Smooth muscle cell (in vitro differentiated cells): ENCODE measurements around the gene CCDC78. TPM values are rescaled to one million over a fixed set of nuclear protein-coding genes. Genes with fewer than 3 reads are reported as not detected.

Experiments used
- DNase-seq: peaks from one replicate; lab custom pipeline; 2025; ENCODE audit not compliant: unreplicated experiment; lab: John Stamatoyannopoulos, UW
- H2AFZ ChIP-seq: fragments of 200-600 bp; sonication (generic); 2 replicates; pipeline ENCODE4 v1.6.0; 2016; ENCODE audit warnings: antibody characterized with exemption, low read depth, mild to moderate bottlenecking
- H3F3A ChIP-seq: fragments of 200-600 bp; sonication (generic); 2 replicates; pipeline ENCODE4 v1.6.0; 2017; ENCODE audit warnings: antibody characterized with exemption, low read depth
- H3K27ac ChIP-seq: fragments of 200-600 bp; sonication (generic); 2 replicates; pipeline ENCODE4 v1.5.1; 2016; ENCODE audit warnings: low read depth, mild to moderate bottlenecking
- H3K27me3 ChIP-seq: fragments of 200-600 bp; sonication (generic); 2 replicates; pipeline ENCODE4 v1.6.1; 2016; ENCODE audit warnings: low read depth, mild to moderate bottlenecking
- H3K36me3 ChIP-seq: fragments of 200-600 bp; sonication (generic); 2 replicates; pipeline ENCODE4 v1.5.1; 2016; ENCODE audit warnings: low read depth
- H3K4me1 ChIP-seq: fragments of 200-600 bp; sonication (generic); 2 replicates; pipeline ENCODE4 v1.5.1; 2016; ENCODE audit warnings: low read depth
- H3K4me2 ChIP-seq: fragments of 200-600 bp; sonication (generic); 2 replicates; pipeline ENCODE4 v1.6.0; 2016; ENCODE audit warnings: mild to moderate bottlenecking
- H3K4me3 ChIP-seq: fragments of 200-600 bp; sonication (generic); 2 replicates; pipeline ENCODE4 v1.5.1; 2016; ENCODE audit warnings: mild to moderate bottlenecking
- H3K79me2 ChIP-seq: fragments of 200-600 bp; sonication (generic); 2 replicates; pipeline ENCODE4 v1.6.0; 2016; ENCODE audit warnings: low read depth, mild to moderate bottlenecking
- H3K9ac ChIP-seq: fragments of 200-600 bp; sonication (generic); 2 replicates; pipeline ENCODE4 v1.6.0; 2016; ENCODE audit warnings: low read depth
- H3K9me3 ChIP-seq: fragments of 200-600 bp; sonication (generic); replicated peaks from 2 replicates; pipeline ENCODE4 v1.5.1; 2016; ENCODE audit warnings: low read depth
- H4K20me1 ChIP-seq: fragments of 200-600 bp; sonication (generic); 2 replicates; pipeline ENCODE4 v1.6.0; 2016; ENCODE audit warnings: low read depth
- WGBS: methylation state at CpG from one replicate; pipeline ENCODE4 v1.1.7; 2016; ENCODE audit warnings: low lambda C conversion rate; 5-methylcytosine and 5-hydroxymethylcytosine counted together
- microRNA counts: library from miRNA; unstranded; fragments of <30 nt; microRNA quantifications from one replicate; lab custom pipeline; 2016
- microRNA-seq: library from miRNA; unstranded; fragments of <30 nt; microRNA quantifications from one replicate; pipeline ENCODE4, GENCODE V29; 2016; ENCODE audit warnings: borderline number of aligned reads
- polyA plus RNA-seq: library from polyadenylated mRNA; unstranded; fragments of >200 nt; fragmentation: Nextera tagmentation; extraction: Ambion mirVana; gene quantifications from 2 replicates; pipeline ENCODE4 v1.2.1, GENCODE V29; 2016
- small RNA-seq: library from RNA; depleted of rRNA; stranded (forward); fragments of <200 nt; gene quantifications from one replicate; pipeline ENCODE3, GENCODE V24; 2014
- total RNA-seq: library from RNA; depleted of rRNA; stranded (reverse); fragments of >200 nt; gene quantifications from 2 replicates; pipeline ENCODE4 v1.2.3, GENCODE V29; 2014
- TF ChIP-seq, protein P1 (sequence below): fragments of 200-600 bp; sonication (generic); IDR thresholded peaks from 2 replicates; pipeline ENCODE4 v1.5.1; 2017; ENCODE audit warnings: borderline replicate concordance, mild to moderate bottlenecking, antibody characterized with exemption; ENCODE audit not compliant: insufficient read depth, poor library complexity, severe bottlenecking

CCDC78 gene
- total and polyA plus RNA-seq, 2 experiments from 2014 or later, result 2.8 to 3.4 TPM

DNA sequence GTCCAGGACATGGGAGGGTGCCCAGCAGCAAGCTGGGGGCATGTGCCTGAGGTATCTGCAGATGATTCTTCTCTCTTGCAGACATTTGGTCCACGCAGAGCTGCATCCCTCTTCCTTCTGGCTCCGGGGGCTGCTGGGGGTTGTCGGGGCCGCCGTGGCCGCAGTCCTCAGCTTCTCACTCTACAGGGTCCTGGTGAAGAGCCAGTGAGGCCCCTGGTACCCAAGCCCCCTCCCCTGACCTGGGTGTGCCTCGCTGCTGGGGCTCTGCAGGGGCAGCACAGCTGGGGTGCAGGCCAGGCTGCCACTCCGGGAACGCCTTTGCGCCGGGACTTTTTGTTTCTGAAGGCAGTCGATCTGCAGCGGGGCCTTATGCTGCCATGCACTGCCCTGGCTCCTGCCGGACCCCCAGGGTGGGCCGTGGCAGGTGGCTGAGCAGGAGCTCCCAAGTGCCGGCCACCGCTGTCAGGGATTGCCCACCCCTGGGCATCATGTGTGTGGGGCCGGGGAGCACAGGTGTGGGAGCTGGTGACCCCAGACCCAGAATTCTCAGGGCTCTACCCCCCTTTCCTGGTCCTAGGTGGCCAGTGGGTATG, 52.7 kb downstream of the CCDC78 start:
- peaks cover 4% of the 10 kb centered on the region for H3F3A ChIP-seq
- no peaks in the 10 kb centered on the region for H3K36me3 ChIP-seq
- TF ChIP-seq, protein P1, sequence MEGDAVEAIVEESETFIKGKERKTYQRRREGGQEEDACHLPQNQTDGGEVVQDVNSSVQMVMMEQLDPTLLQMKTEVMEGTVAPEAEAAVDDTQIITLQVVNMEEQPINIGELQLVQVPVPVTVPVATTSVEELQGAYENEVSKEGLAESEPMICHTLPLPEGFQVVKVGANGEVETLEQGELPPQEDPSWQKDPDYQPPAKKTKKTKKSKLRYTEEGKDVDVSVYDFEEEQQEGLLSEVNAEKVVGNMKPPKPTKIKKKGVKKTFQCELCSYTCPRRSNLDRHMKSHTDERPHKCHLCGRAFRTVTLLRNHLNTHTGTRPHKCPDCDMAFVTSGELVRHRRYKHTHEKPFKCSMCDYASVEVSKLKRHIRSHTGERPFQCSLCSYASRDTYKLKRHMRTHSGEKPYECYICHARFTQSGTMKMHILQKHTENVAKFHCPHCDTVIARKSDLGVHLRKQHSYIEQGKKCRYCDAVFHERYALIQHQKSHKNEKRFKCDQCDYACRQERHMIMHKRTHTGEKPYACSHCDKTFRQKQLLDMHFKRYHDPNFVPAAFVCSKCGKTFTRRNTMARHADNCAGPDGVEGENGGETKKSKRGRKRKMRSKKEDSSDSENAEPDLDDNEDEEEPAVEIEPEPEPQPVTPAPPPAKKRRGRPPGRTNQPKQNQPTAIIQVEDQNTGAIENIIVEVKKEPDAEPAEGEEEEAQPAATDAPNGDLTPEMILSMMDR, result no peak
- H4K20me1 ChIP-seq, result peaks cover 33% of the 10 kb centered on the region
- peaks cover 16% of the 10 kb centered on the region for H3K79me2 ChIP-seq
- H3K4me3 ChIP-seq, result no peak overlapping the region
- no peak overlapping the region for H3K4me2 ChIP-seq
- H3K9me3 ChIP-seq, result no peaks in the 10 kb centered on the region
- no peak overlapping the region for H3K27ac ChIP-seq
- H2AFZ ChIP-seq, result no peak overlapping the region
- H3K27me3 ChIP-seq, result no peaks in the 10 kb centered on the region
- whole genome bisulfite sequencing, result 98% methylated on average over 18 of the region's 18 CpGs
- no peak for DNase-seq
- peaks cover 11% of the 10 kb centered on the region for H3K4me1 ChIP-seq
- H3K9ac ChIP-seq, result no peak overlapping the region

DNA sequence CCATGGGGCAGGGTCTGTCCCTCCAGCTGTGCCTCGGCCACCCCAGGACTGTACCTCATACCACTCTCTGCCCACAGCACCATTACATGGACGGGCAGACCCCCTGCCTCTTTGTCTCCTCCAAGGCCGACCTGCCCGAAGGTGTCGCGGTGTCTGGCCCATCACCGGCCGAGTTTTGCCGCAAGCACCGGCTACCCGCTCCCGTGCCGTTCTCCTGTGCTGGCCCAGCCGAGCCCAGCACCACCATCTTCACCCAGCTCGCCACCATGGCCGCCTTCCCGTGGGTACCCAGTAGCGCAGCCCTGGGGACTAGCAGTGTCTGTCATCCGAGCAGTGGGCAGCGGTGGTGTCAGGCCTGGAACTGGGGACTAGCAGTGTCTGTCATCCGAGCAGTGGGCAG, 53.4 kb downstream of the CCDC78 start:
- H3K4me2 ChIP-seq, result no peak overlapping the region
- no peak overlapping the region for H3K27ac ChIP-seq
- H4K20me1 ChIP-seq, result peaks cover 35% of the 10 kb centered on the region
- peaks cover 11% of the 10 kb centered on the region for H3K4me1 ChIP-seq
- peaks cover 4% of the 10 kb centered on the region for H3F3A ChIP-seq
- H3K9me3 ChIP-seq, result no peaks in the 10 kb centered on the region
- TF ChIP-seq, protein P1, result no peak
- peaks cover 22% of the 10 kb centered on the region for H3K79me2 ChIP-seq
- H3K27me3 ChIP-seq, result no peaks in the 10 kb centered on the region
- DNase-seq, result no peak
- H3K36me3 ChIP-seq, result no peaks in the 10 kb centered on the region
- WGBS, result 94% methylated on average over 21 of the region's 21 CpGs
- H2AFZ ChIP-seq, result no peak overlapping the region
- no peak overlapping the region for H3K9ac ChIP-seq
- H3K4me3 ChIP-seq, result no peak overlapping the region

MicroRNA genes within 50 kb of the gene (microRNA counts, 767-probe panel; counts per million panel counts)
- 183 counts per million for microRNA hsa-miR-662 (lab: Ali Mortazavi, UCI)

Small RNA genes lying within 50 kb of the gene (microRNA-seq; reads per million reads assigned to microRNA genes)
- gene MIR662, result not detected

Small RNA genes lying within 50 kb of the gene (small RNA-seq; reads per million reads assigned to genes)
- not detected for gene MIR662

Other genes starting within 250 kb of the CCDC78 start
- gene CAPN15, start 198.7 kb downstream of the CCDC78 start, total RNA-seq, result 8.6 and 14.7 TPM in 2 replicates
- 18.7 and 23.6 TPM in 2 replicates for gene CAPN15, start 198.7 kb downstream of the CCDC78 start, polyA plus RNA-seq
- not detected in 2 replicates for gene PRR35, start 166.0 kb downstream of the CCDC78 start, total RNA-seq
- gene PRR35, start 166.0 kb downstream of the CCDC78 start, polyA plus RNA-seq, result not detected in 2 replicates
- gene NHLRC4, start 159.4 kb downstream of the CCDC78 start, total RNA-seq, result 0.18 and 0.63 TPM in 2 replicates
- 0.85 and 2.6 TPM in 2 replicates for gene NHLRC4, start 159.4 kb downstream of the CCDC78 start, polyA plus RNA-seq
- 21.0 and 30.1 TPM in 2 replicates for gene PIGQ, start 156.5 kb downstream of the CCDC78 start, total RNA-seq
- gene PIGQ, start 156.5 kb downstream of the CCDC78 start, polyA plus RNA-seq, result 45.7 and 51.0 TPM in 2 replicates
- 14.7 and 21.2 TPM in 2 replicates for gene RAB40C, start 136.4 kb downstream of the CCDC78 start, total RNA-seq
- gene RAB40C, start 136.4 kb downstream of the CCDC78 start, polyA plus RNA-seq, result 27.0 and 28.3 TPM in 2 replicates
- gene WFIKKN1, start 95.5 kb downstream of the CCDC78 start, total RNA-seq, result 1.5 TPM in 1 of 2 replicates, not detected in the other
- 0.77 and 0.83 TPM in 2 replicates for gene WFIKKN1, start 95.5 kb downstream of the CCDC78 start, polyA plus RNA-seq
- 134 and 158 TPM in 2 replicates for gene METTL26, start 90.1 kb downstream of the CCDC78 start, total RNA-seq
- gene METTL26, start 90.1 kb downstream of the CCDC78 start, polyA plus RNA-seq, result 227 and 238 TPM in 2 replicates
- 7.7 and 11.9 TPM in 2 replicates for gene MCRIP2, start 84.6 kb downstream of the CCDC78 start, total RNA-seq
- gene MCRIP2, start 84.6 kb downstream of the CCDC78 start, polyA plus RNA-seq, result 34.7 and 45.8 TPM in 2 replicates
- gene WDR90, start 77.1 kb downstream of the CCDC78 start, total RNA-seq, result 6.8 and 8.4 TPM in 2 replicates
- 10.4 and 24.6 TPM in 2 replicates for gene WDR90, start 77.1 kb downstream of the CCDC78 start, polyA plus RNA-seq
- 41.4 and 44.5 TPM in 2 replicates for gene RHOT2, start 58.3 kb downstream of the CCDC78 start, total RNA-seq
- 148 and 152 TPM in 2 replicates for gene RHOT2, start 58.3 kb downstream of the CCDC78 start, polyA plus RNA-seq
- 2.7 and 4.5 TPM in 2 replicates for gene RHBDL1, start 50.8 kb downstream of the CCDC78 start, total RNA-seq
- 2.6 and 3.7 TPM in 2 replicates for gene RHBDL1, start 50.8 kb downstream of the CCDC78 start, polyA plus RNA-seq
- gene STUB1, start 46.0 kb downstream of the CCDC78 start, total RNA-seq, result 93.4 and 99.0 TPM in 2 replicates
- 196 and 212 TPM in 2 replicates for gene STUB1, start 46.0 kb downstream of the CCDC78 start, polyA plus RNA-seq
- gene JMJD8, start 42.1 kb downstream of the CCDC78 start, total RNA-seq, result 42.9 and 47.9 TPM in 2 replicates
- 92.5 and 95.1 TPM in 2 replicates for gene JMJD8, start 42.1 kb downstream of the CCDC78 start, polyA plus RNA-seq
- 4.7 and 10.6 TPM in 2 replicates for gene WDR24, start 36.0 kb downstream of the CCDC78 start, total RNA-seq
- 19.3 and 22.2 TPM in 2 replicates for gene WDR24, start 36.0 kb downstream of the CCDC78 start, polyA plus RNA-seq
- 0.76 TPM in 1 of 2 replicates, not detected in the other for gene FBXL16, start 20.6 kb downstream of the CCDC78 start, total RNA-seq
- gene FBXL16, start 20.6 kb downstream of the CCDC78 start, polyA plus RNA-seq, result 0.17 TPM in 1 of 2 replicates, not detected in the other
- 30.6 and 39.6 TPM in 2 replicates for gene METRN, start 11.3 kb downstream of the CCDC78 start, total RNA-seq
- gene METRN, start 11.3 kb downstream of the CCDC78 start, polyA plus RNA-seq, result 170 and 193 TPM in 2 replicates
- gene ANTKMT, start 5.3 kb downstream of the CCDC78 start, total RNA-seq, result 11.9 and 15.6 TPM in 2 replicates
- 39.8 and 40.9 TPM in 2 replicates for gene ANTKMT, start 5.3 kb downstream of the CCDC78 start, polyA plus RNA-seq
- 3.2 and 15.4 TPM in 2 replicates for gene HAGHL, start 663 bp upstream of the CCDC78 start, total RNA-seq
- 23.1 and 24.6 TPM in 2 replicates for gene HAGHL, start 663 bp upstream of the CCDC78 start, polyA plus RNA-seq
- gene CIAO3, start 14.6 kb upstream of the CCDC78 start, total RNA-seq, result 19.7 and 33.5 TPM in 2 replicates
- 35.6 and 39.6 TPM in 2 replicates for gene CIAO3, start 14.6 kb upstream of the CCDC78 start, polyA plus RNA-seq
- gene MSLN, start 34.3 kb upstream of the CCDC78 start, total RNA-seq, result 0.18 and 3.7 TPM in 2 replicates
- gene MSLN, start 34.3 kb upstream of the CCDC78 start, polyA plus RNA-seq, result 0.26 and 1.2 TPM in 2 replicates
- 7.8 and 20.8 TPM in 2 replicates for gene RPUSD1, start 61.9 kb upstream of the CCDC78 start, total RNA-seq
- gene RPUSD1, start 61.9 kb upstream of the CCDC78 start, polyA plus RNA-seq, result 20.8 and 27.4 TPM in 2 replicates
- 11.4 and 27.2 TPM in 2 replicates for gene CHTF18, start 62.2 kb upstream of the CCDC78 start, total RNA-seq
- 33.2 and 39.8 TPM in 2 replicates for gene CHTF18, start 62.2 kb upstream of the CCDC78 start, polyA plus RNA-seq
- not detected in 2 replicates for gene GNG13, start 74.3 kb upstream of the CCDC78 start, total RNA-seq
- gene GNG13, start 74.3 kb upstream of the CCDC78 start, polyA plus RNA-seq, result not detected in 2 replicates
- 17.1 and 25.3 TPM in 2 replicates for gene LMF1, start 244.5 kb upstream of the CCDC78 start, total RNA-seq
- 29.8 and 33.2 TPM in 2 replicates for gene LMF1, start 244.5 kb upstream of the CCDC78 start, polyA plus RNA-seq